Epithelial cell of proximal tubule (primary cell): ENCODE data around the gene ZRANB1. TPM values are rescaled to one million over a fixed set of nuclear protein-coding genes. Genes with fewer than 3 reads are reported as not detected.

Experiments
- DNase-seq: peaks from one replicate; pipeline ENCODE4 v3.0.0-alpha.2; 2011; ENCODE audit warnings: low read depth
- H3K4me3 ChIP-seq: 2 replicates; pipeline ENCODE4 v1.5.1; 2011; ENCODE audit warnings: low read depth, mild to moderate bottlenecking, low read length
- total RNA-seq: library from RNA; depleted of rRNA; stranded (reverse); fragments of >200 nt; gene quantifications from 2 replicates; pipeline ENCODE4 v1.2.3, GENCODE V29; 2015
- TF ChIP-seq, protein P1 (sequence below): conservative IDR thresholded peaks from 2 replicates; pipeline ENCODE4 v1.5.1; 2012; ENCODE audit warnings: low read depth, mild to moderate bottlenecking, low read length

ZRANB1 gene
- total RNA-seq, 1 donor from 2014 or later = 13.9 TPM

DNA sequence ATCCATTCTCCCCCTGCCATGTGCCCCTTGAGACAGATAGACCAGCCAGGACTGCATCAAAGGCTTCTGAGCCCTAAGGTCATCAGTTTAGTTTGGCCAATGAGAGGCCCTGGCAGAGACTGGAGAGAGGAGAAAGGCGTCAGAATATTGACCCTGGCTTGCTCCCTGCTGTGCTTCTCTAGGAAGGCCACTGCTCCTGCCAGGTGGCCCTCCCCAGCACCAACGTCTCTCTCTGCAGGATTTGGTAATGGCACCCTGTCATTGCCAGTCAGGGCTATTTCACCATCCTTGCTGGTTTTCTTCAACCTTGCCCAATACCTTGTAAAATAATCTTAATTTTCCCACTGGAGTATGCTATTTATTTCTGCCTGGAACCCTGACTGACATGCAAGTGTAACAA lies 38.8 kb upstream of the ZRANB1 start:
- TF ChIP-seq, protein P1, sequence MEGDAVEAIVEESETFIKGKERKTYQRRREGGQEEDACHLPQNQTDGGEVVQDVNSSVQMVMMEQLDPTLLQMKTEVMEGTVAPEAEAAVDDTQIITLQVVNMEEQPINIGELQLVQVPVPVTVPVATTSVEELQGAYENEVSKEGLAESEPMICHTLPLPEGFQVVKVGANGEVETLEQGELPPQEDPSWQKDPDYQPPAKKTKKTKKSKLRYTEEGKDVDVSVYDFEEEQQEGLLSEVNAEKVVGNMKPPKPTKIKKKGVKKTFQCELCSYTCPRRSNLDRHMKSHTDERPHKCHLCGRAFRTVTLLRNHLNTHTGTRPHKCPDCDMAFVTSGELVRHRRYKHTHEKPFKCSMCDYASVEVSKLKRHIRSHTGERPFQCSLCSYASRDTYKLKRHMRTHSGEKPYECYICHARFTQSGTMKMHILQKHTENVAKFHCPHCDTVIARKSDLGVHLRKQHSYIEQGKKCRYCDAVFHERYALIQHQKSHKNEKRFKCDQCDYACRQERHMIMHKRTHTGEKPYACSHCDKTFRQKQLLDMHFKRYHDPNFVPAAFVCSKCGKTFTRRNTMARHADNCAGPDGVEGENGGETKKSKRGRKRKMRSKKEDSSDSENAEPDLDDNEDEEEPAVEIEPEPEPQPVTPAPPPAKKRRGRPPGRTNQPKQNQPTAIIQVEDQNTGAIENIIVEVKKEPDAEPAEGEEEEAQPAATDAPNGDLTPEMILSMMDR = no peak
- DNase-seq = no peak
- no peak overlapping the region for H3K4me3 ChIP-seq

DNA sequence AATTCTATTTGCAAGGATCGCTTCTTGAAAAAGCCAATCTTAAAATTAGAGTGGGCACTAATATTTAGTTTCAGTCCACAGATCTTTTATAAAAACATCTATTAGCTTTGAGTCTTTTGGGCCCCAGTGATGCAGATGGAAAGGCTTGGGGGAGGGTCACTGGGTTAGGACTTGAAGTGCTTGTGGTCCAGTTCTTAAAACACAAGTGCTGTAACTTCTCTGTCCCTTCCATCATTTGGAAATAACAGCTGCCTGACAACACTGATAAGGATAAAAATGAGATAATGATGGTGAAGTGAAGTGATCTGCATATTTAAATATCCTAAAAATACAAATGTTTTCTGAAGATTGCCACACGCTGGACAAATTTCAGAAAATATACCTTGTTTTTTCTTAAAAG lies 37.1 kb upstream of the ZRANB1 start:
- DNase-seq = no peak
- TF ChIP-seq, protein P1 = no peak
- no peak overlapping the region for H3K4me3 ChIP-seq

DNA sequence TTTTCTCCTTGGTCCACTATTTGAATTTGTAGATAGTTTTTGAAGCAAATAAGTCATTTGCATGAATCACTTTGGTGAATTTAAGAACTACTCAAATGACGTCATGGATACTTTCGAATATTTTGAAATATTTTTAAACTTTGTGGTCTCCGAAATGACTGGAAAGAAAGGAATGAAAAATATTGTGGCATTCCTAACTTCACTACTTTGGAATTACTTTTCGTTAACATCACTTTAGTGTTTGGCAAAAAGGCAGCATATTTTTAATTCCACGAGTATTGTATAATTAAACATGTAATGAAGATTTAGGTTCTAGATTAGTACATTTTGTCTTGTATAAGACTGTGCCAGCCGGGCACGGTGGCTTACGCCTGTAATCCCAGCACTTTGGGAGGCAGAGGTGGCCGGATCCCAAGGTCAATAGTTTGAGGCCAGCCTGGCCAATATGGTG lies 35.3 kb upstream of the ZRANB1 start:
- H3K4me3 ChIP-seq = no peak overlapping the region
- TF ChIP-seq, protein P1 = no peak
- DNase-seq = no peak

DNA sequence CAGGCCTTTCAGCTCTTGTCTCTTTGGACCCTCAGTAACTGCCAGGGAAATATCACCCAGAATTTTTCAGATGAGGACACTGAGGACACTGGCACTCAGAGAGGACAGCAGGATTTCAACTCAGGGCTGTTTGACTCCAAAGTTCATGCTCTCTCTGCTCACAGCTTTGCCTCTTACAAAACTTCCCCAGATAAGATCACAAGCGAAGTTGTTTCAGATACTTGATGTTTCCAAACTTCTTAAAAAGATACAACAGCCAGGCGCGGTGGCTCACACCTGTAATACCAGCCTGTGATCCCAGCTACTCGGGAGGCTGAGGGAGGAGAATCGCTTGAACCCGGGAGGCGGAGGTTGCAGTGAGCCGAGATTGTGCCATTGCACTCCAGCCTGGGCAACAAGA lies 32.4 kb upstream of the ZRANB1 start:
- TF ChIP-seq, protein P1 = no peak
- H3K4me3 ChIP-seq = no peak overlapping the region
- DNase-seq = no peak

DNA sequence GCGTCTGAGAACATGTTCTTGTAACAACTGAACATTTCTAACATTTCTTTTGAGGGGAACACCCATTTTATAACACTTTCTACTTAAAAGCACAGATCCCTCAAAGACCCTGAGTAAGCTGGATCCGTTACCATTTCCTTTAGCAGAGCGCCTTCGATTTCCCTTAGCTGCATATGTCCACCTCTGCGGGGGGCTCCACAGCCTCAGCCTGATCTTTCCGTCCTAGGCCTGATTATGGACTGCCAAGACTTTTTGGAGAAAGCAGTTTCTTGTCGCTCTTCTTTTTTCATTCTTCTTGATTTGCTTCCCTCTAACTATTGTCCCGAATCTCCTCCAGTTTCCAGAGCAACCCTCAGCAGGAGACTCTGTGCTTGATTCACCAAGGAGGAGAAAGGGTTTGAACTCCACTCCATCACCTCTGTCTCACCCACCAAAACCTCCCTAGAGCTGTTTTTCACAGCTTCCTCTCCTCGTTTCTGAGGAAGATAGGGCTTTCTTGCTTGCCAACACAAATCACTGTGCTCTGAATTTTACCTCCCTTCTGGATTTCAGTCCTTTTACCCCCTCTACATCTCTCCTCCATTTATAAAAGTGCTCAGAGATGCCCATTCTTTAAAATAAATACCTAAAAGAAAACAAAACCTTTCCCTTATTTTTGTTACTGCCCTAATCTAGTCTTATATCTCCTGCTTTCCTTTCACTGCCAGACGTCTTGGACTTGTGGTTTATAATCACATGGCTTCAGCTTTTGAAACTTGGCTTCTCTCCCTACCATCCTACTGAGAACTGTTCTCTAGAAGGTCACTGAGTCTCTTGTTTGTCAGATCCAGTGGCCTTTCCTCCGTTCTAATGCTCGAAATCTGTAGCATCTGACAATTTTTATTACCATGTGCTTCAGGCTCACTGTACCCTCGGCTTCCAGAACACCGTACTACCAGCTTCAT lies 30.5 kb upstream of the ZRANB1 start:
- no peak overlapping the region for H3K4me3 ChIP-seq
- TF ChIP-seq, protein P1 = no peak
- DNase-seq = no peak

DNA sequence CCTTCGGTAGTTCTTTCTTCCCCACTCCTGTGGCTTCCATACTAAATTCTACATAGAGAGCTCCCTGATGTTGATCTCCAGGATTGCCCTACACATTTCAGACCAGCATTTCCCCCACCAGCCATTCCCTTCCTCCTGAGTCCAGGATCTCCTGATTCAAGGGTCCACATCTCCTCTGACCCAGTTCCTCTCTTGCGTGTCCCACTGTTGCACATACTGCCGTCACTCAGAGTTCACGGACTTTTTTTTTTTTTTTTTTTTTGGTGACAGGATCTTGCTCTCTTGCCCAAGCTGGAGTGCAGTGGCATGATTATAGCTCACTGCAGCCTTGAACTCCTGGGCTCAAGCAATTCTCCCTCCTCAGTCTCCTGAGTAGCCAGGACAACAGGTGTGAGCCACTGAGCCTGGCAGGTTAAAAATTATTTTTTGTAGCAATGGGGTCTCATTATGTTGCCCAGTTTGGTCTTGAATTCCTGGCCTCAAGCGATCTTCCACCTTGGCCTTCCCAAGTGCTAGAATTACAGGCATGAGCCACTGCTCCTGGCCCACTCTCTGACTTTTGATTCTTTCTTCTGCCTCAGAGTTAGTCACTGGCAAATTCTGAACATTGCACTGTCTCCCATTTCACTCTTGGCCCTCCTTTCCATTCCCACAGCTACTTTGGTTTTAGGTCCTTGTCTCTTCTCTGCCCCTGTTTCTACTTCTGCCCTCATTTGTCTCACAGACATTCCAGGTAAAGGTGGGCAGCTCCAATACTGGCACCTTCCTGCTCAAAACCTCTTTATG lies 29.6 kb upstream of the ZRANB1 start:
- TF ChIP-seq, protein P1 = no peak
- no peak for DNase-seq
- no peak overlapping the region for H3K4me3 ChIP-seq
